Measurements from ENCODE around the gene TMEM225B. TPM values are rescaled to one million over a fixed set of nuclear protein-coding genes. Genes with fewer than 3 reads are reported as not detected.
"Not testable (repeated sequence)": the region's sequence is repeated elsewhere in the genome, so short reads cannot be mapped to it uniquely, and the experiment has no call there.

The TMEM225B gene, protein sequence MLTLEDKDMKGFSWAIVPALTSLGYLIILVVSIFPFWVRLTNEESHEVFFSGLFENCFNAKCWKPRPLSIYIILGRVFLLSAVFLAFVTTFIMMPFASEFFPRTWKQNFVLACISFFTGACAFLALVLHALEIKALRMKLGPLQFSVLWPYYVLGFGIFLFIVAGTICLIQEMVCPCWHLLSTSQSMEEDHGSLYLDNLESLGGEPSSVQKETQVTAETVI
- 1 to 10 TPM in 1 of 2 experiments, under 1 TPM in 1; 0.98 to 1.7 TPM for total RNA-seq

DNA sequence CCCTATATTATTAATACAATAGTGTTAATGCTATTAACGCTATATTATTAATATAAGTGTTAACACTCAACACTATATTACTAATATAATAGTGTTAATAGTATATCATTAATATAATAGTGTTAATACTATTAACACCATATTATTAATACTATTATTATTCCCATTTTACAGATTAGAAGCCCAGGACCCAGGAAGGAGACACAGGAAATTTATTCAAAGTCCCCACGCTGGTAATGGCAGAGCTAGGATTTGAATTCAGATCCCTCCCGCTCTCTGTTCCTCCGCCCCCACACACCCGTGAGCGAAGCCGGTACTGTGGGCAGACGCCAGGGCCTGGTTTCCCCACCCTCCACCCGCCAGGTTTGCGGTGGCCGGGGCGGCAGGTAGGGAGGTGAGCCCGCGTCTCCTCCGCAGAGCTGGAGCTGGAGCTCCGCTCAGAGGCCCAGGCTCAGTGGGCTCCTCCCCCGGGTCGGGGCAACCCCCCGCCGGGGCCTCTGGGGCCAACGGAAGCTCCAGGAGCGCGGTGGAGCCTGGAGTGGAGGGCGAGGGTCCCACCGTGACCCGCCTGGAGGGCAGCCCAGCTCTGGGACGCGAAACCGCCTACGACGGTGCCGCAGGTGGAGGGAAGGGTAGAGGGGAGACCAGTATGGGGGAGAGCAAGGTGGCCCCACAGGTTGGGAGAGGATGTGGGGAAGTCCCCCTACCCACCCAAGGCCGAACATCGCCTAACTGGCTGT lies at the start of gene TMEM225B:
Gene TMEM225B, plus strand, starts transcription at position 506 of the 740 bp plus-strand sequence. CDS start 6,122 bp downstream, outside the sequence.
- Mint-ChIP-seq H3K4me1 (ENCODE audit: low read depth) (no peaks in the 10 kb centered on the region), H3K4me3 (no peak within 1 kb of the TSS), H3K36me3 (ENCODE audit: low read depth) (no peaks in the 10 kb centered on the region), H3K27me3 (ENCODE audit: low read depth) (no peaks in the 10 kb centered on the region), H3K9me3 (no peaks in the 10 kb centered on the region), H3K27ac (no peak within 1 kb of the TSS)
- peak; percentile 35 for DNase-seq
- CTCF ChIA-PET, result no interaction called here
- intact Hi-C loops (cut with micrococcal nuclease), result no loop called here

DNA sequence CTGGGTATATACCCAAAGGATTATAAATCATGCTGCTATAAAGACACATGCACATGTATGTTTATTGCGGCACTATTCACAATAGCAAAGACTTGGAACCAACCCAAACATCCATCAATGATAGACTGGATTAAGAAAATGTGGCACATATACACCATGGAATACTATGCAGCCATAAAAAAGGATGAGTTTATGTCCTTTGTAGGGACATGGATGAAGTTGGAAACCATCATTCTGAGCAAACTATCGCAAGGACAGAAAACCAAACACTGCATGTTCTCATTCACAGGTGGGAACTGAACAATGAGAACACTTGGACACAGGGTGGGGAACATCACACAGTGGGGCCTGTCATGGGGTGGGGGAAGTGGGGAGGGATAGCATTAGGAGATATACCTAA lies 48.5 kb upstream of the TMEM225B start:
- H3K9me3 Mint-ChIP-seq; intact Hi-C loops (cut with micrococcal nuclease); H3K4me3 Mint-ChIP-seq; H3K27ac Mint-ChIP-seq; H3K27me3 Mint-ChIP-seq (ENCODE audit: low read depth); DNase-seq: not testable (repeated sequence)
- Mint-ChIP-seq H3K4me1 (ENCODE audit: low read depth) (peaks cover 18% of the 10 kb centered on the region), H3K36me3 (ENCODE audit: low read depth) (peaks cover 28% of the 10 kb centered on the region)
- CTCF ChIA-PET, result interaction anchor here (1.0 kb wide), 1 partner anchor 9 kb away, joined by 4 read pairs; the partner anchor contains the start of gene ZNF655

DNA sequence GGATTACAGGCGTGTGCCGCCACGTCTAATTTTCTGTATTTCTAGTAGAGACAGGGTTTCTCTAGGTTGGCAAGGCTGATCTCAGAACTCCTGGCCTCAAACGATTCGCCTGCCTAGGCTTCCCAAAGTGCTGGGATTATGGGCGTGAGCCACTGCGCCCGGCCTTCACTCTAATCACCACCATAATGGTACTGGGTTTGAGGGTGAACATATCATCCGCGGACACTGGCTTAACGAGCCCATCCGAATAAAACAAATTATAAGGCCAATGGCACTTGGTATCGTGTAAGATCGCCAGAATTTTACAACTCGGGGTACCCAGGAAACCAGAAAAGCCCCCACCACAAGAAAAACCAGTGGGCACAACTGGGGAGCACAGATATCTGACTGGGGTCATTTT lies 46.7 kb upstream of the TMEM225B start:
- no peak for DNase-seq
- Mint-ChIP-seq H3K4me1 (ENCODE audit: low read depth) (peaks cover 28% of the 10 kb centered on the region), H3K27ac (peak overlapping the region; percentile 87), H3K27me3 (ENCODE audit: low read depth) (no peaks in the 10 kb centered on the region), H3K4me3 (peak overlapping the region; percentile 88), H3K36me3 (ENCODE audit: low read depth) (peaks cover 34% of the 10 kb centered on the region), H3K9me3 (peaks cover 8% of the 10 kb centered on the region)
- CTCF ChIA-PET, result interaction anchor here (0.8 kb wide), 1 partner anchor 54 kb away, joined by 3 read pairs; no protein-coding TSS in a partner anchor
- intact Hi-C loops (cut with micrococcal nuclease), result loop anchor here (10.0 kb wide), 1 partner anchor 463 kb away; the partner anchor contains the start of gene ZKSCAN1

DNA sequence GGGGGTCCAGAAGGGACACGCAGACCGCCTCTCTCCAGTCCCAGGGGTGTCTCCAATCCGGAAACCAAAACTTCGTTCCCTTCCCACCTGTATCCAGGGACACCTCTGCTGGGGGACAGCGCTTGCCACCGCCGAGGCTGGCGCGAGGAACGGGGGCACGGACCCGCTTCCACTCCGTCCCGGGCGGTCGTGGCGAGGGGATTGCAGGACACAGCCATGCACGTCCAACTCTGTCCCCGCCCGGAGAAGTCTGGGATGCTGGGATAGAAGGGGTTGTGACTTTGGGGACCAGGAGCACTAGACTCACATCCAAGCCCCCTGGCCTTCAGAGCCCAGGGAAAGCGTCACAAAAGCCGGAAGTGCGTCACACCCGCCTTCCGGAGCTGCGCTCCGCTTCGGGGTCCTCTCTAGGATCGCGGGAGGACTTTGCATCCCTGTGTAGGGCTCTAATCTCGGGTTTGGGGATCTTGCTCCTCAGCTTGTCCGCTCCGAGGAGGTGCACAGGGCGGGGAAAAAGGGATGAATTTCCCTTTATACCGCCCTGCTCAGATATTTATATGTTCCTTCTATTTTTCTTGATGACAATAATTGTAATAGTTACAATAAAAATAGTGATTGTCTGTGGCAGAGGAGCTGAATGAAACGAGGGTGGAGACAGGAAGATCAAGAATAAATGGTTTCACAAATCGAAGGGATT lies 46.2 kb upstream of the TMEM225B start, which contains the start of gene FAM200A:
Gene FAM200A, minus strand, starts transcription at position 348 of the 697 bp plus-strand sequence. CDS start 3,707 bp downstream, outside the sequence.
- H3K4me3 Mint-ChIP-seq, result peak within 1 kb of the TSS; percentile 88
- peak within 1 kb of the TSS; percentile 87 for H3K27ac Mint-ChIP-seq
- CTCF ChIA-PET, result interaction anchor here (0.8 kb wide), 1 partner anchor 54 kb away, joined by 3 read pairs; no protein-coding TSS in a partner anchor

DNA sequence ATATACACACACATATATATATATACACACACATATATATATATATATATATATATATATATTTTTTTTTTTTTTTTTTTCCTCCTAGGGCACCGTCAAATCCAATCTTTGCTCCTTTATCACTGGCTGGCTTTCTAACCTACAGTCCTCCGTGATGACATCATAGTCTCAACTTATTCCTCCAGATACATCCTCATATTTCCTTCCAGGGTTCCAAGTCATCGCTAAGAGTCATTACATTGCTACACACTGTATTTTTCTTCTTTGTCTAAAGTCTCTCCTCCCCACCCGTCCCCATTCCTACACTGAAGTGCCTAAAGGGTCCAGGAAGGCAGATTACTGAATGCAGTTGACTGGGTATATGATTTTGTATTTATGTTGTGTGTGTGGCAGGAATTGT lies 45.0 kb upstream of the TMEM225B start:
- Mint-ChIP-seq H3K36me3 (ENCODE audit: low read depth) (peaks cover 32% of the 10 kb centered on the region), H3K27ac (no peak overlapping the region)

More for the DNA sequence above, 46.2 kb upstream of the TMEM225B start, which contains the start of gene FAM200A:
- peaks cover 32% of the 10 kb centered on the region for H3K4me1 Mint-ChIP-seq (ENCODE audit: low read depth)
- intact Hi-C loops (cut with micrococcal nuclease), result loop anchor here (1.0 to 10.0 kb wide), 3 partner anchors 47 to 463 kb away; partner anchors contain the start of genes ZKSCAN1 and ZNF394
- peaks cover 7% of the 10 kb centered on the region for H3K9me3 Mint-ChIP-seq
- H3K27me3 Mint-ChIP-seq (ENCODE audit: low read depth), result no peaks in the 10 kb centered on the region
- peak; percentile 89 for DNase-seq
- peaks cover 32% of the 10 kb centered on the region for H3K36me3 Mint-ChIP-seq (ENCODE audit: low read depth)

DNA sequence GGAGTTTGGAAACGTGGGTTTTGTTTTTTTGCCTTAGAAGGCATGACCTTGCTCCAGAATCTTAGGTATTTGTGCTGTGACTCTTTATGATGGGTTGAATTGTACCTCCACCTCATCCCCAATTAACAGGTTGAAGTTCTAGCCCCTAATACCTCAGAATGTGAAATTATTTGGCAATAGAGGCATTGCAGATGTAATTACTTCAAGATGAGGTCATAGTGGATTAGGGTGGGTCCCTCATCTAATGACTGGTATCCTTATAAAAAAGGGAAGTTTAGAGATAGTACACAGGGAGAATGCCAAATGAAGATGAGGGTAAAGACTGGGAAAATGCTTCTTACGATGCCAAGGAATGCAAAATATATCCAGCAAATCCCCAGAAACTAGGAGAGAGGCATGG lies 43.1 kb upstream of the TMEM225B start:
- H3K36me3 Mint-ChIP-seq (ENCODE audit: low read depth), result peaks cover 30% of the 10 kb centered on the region
- no peak for DNase-seq
- no peak overlapping the region for H3K27ac Mint-ChIP-seq
- no peaks in the 10 kb centered on the region for H3K27me3 Mint-ChIP-seq (ENCODE audit: low read depth)
- H3K4me3 Mint-ChIP-seq, result no peak overlapping the region
- H3K9me3 Mint-ChIP-seq, result no peaks in the 10 kb centered on the region
- peaks cover 36% of the 10 kb centered on the region for H3K4me1 Mint-ChIP-seq (ENCODE audit: low read depth)
- CTCF ChIA-PET, result no interaction called here
- intact Hi-C loops (cut with micrococcal nuclease), result loop anchor here (5.0 to 10.0 kb wide), 2 partner anchors 148 to 460 kb away; partner anchors contain the start of genes BUD31, PDAP1 and ZKSCAN1

More for the DNA sequence above, 45.0 kb upstream of the TMEM225B start:
- Mint-ChIP-seq H3K9me3 (peaks cover 3% of the 10 kb centered on the region), H3K27me3 (ENCODE audit: low read depth) (no peaks in the 10 kb centered on the region), H3K4me1 (ENCODE audit: low read depth) (peaks cover 38% of the 10 kb centered on the region), H3K4me3 (peak overlapping the region; percentile 14)
- DNase-seq, result no peak
- intact Hi-C loops (cut with micrococcal nuclease), result loop anchor here (10.0 kb wide), 1 partner anchor 462 kb away; the partner anchor contains the start of gene ZKSCAN1
- CTCF ChIA-PET, result interaction anchor here (0.6 kb wide), 1 partner anchor 539 kb away, joined by 3 read pairs; no protein-coding TSS in a partner anchor

DNA sequence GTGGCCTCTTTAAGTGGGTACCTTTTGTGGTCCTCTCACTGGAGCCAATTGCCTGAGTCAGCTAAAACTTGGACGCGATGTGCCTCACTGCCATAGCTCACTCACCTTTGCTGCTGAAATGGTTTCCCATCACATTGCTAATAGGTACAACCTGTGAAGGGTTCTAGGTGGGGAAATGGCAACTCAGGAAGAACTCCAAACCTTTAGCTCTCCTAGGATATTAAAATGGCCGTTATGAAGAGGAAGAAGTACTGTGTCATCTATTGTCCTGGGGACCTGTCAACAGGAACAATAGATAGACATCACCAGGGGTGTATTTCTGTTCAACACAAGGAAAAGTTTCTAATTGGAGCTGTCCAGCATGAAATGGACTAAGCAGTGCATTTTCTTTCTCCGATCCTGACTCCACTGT lies 40.9 kb upstream of the TMEM225B start:
- DNase-seq, result no peak
- Mint-ChIP-seq H3K27me3 (ENCODE audit: low read depth) (no peaks in the 10 kb centered on the region), H3K27ac (peak overlapping the region; percentile 96), H3K4me3 (peak overlapping the region; percentile 91), H3K9me3 (no peaks in the 10 kb centered on the region), H3K36me3 (ENCODE audit: low read depth) (peaks cover 43% of the 10 kb centered on the region), H3K4me1 (ENCODE audit: low read depth) (peaks cover 48% of the 10 kb centered on the region)
- CTCF ChIA-PET, result interaction anchor here (0.6 to 1.7 kb wide), 4 partner anchors 32 to 148 kb away, joined by 3 to 5 read pairs (median 4); partner anchors contain the start of gene ZKSCAN5
- intact Hi-C loops (cut with micrococcal nuclease), result loop anchor here (5.0 to 10.0 kb wide), 2 partner anchors 150 to 458 kb away; partner anchors contain the start of genes BUD31, PDAP1 and ZKSCAN1

DNA sequence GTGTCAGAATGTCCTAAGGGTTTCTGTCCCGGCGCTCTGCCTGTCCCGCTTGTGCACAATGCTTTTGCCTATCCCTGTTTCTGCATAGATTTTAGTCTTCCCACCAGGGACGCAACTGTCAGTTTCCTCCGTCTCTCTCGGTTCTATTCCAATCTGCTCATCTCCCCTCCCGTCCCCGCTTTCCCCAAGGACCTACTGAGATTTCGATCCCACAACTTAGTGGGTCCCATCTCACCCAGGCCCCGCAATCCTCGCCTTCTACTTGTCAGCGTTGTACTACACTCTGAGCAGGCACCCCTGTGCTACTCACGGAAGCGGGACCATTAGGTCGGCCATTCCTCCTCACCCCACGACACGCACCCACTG lies 40.1 kb upstream of the TMEM225B start:
- DNase-seq, result no peak
- intact Hi-C loops (cut with micrococcal nuclease), result loop anchor here (1.0 to 10.0 kb wide), 4 partner anchors 54 to 457 kb away; partner anchors contain the start of genes BUD31, PDAP1, ZKSCAN1 and ZKSCAN5
- Mint-ChIP-seq H3K27ac (peak overlapping the region; percentile 96), H3K9me3 (no peaks in the 10 kb centered on the region), H3K4me1 (ENCODE audit: low read depth) (peaks cover 50% of the 10 kb centered on the region), H3K4me3 (peak overlapping the region; percentile 91), H3K36me3 (ENCODE audit: low read depth) (peaks cover 50% of the 10 kb centered on the region), H3K27me3 (ENCODE audit: low read depth) (no peaks in the 10 kb centered on the region)
- CTCF ChIA-PET, result interaction anchor here (0.6 to 1.7 kb wide), 4 partner anchors 32 to 148 kb away, joined by 3 to 5 read pairs (median 4); partner anchors contain the start of gene ZKSCAN5

DNA sequence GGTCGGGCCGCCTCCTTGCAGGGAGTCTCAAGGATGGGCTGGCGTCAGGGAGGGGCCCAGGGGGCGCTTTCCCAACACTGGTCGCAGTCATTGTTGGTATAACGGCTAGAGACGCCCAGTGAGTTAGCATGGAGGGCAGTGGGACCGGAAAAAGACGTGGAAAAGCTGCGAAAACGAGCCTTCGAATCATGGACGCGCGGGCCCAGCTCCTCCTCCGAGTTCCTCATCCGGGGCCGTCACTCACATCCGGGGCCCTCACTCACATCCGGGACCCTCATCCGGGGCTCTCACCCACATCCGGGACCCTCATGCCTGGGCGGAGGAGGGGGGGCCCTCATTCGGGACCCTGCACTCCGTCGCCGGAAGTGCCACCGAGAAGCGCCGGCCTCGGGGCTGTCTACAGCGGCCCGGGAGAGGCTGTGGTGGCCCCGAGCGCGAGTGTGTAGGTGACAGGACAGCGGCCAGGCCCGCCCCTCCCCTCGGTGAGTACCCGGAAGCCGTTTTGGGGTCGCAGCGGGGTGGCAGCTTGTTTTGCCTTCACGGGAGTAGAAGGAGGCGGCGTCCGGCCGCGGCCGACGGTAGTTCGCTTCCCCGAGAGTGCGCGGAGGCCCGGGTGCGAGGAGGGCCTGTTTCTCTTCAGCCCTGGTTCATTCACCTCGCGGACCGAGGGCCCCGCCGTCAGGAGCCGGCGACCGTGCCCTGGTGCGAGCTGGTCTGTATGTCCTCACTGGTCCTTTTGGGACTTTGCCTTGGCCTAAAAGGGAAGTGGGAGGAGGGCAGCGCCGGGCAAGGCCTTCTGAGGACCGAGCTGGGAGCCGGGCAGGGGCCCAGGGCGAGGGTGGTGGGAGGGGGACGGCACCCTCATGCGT lies 39.5 kb upstream of the TMEM225B start, which contains the start of gene ZNF655:
Gene ZNF655, plus strand, starts transcription at position 337 of the 869 bp plus-strand sequence. CDS start 1,918 bp downstream, outside the sequence.
- H3K9me3 Mint-ChIP-seq, result no peaks in the 10 kb centered on the region
- H3K27me3 Mint-ChIP-seq (ENCODE audit: low read depth), result no peaks in the 10 kb centered on the region
- H3K27ac Mint-ChIP-seq, result peak within 1 kb of the TSS; percentile 96
- CTCF ChIA-PET, result interaction anchor here (0.6 to 1.7 kb wide), 4 partner anchors 9 to 556 kb away, joined by 3 to 5 read pairs (median 4); partner anchors contain the start of gene ZKSCAN5
- H3K36me3 Mint-ChIP-seq (ENCODE audit: low read depth), result peaks cover 53% of the 10 kb centered on the region
- intact Hi-C loops (cut with micrococcal nuclease), result loop anchor here (1.0 to 10.0 kb wide), 4 partner anchors 54 to 456 kb away; partner anchors contain the start of genes BUD31, PDAP1, ZKSCAN1 and ZKSCAN5
- DNase-seq, result peak; percentile 89
- peaks cover 53% of the 10 kb centered on the region for H3K4me1 Mint-ChIP-seq (ENCODE audit: low read depth)
- H3K4me3 Mint-ChIP-seq, result peak within 1 kb of the TSS; percentile 91

DNA sequence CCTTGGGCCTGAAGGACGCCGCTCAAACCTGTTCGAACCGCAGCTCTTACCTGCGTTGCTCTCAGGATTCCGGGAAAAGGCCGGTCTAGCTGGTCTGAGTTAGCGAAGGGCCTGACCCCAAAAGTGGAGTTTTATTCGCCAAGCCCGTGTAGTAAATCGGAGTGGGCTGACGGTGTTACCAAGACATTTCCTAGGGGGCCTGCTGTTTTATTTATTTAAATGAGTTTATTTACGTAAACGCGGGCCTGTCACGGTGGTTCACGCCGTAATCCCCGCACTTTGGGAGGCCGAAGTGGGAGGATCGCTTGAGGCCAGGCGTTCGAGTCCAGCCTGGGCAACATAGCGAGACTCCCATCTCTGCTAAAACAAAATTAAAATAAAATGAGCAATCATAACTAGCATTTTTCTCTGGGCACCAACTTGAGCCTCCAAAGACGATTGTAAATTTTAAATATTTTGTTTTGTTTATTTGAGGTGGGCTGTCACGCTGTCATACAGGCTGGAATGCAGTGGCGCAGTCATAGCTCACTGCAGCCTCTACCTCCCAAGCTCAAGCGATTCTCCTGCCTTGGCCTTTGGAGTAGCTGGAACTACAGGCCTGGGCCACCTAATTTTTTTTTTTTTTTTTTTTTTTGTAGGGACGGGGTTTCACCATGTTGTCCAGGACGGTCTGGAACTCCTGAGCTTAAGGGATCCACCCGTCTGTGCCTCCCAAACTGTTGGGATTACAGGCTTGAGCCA lies 38.7 kb upstream of the TMEM225B start:
- Mint-ChIP-seq H3K27me3 (ENCODE audit: low read depth) (no peaks in the 10 kb centered on the region), H3K4me3 (peak overlapping the region; percentile 91), H3K9me3 (no peaks in the 10 kb centered on the region), H3K27ac (peak overlapping the region; percentile 96), H3K4me1 (ENCODE audit: low read depth) (peaks cover 61% of the 10 kb centered on the region), H3K36me3 (ENCODE audit: low read depth) (peaks cover 56% of the 10 kb centered on the region)
- no peak for DNase-seq
- intact Hi-C loops (cut with micrococcal nuclease), result loop anchor here (2.0 to 10.0 kb wide), 3 partner anchors 87 to 455 kb away; partner anchors contain the start of genes BUD31, PDAP1, ZKSCAN1 and ZNF789
- CTCF ChIA-PET, result no interaction called here
